Endothelial cell (in vitro differentiated cells): ENCODE results near the gene SLC9A9. TPM values are rescaled to one million over a fixed set of nuclear protein-coding genes. Genes with fewer than 3 reads are reported as not detected.

Experiments
- DNase-seq: peaks from one replicate; pipeline ENCODE4 v3.0.0; 2021; ENCODE audit warnings: low spot score
- H3K27ac Mint-ChIP-seq: one replicate; pipeline ENCODE4 v1.8.0; 2021; ENCODE audit warnings: mixed read lengths, inconsistent platforms; ENCODE audit not compliant: unreplicated experiment
- H3K27me3 Mint-ChIP-seq: one replicate; pipeline ENCODE4 v1.8.0; 2021; ENCODE audit warnings: mild to moderate bottlenecking, moderate library complexity, mixed read lengths, inconsistent platforms; ENCODE audit not compliant: unreplicated experiment
- H3K36me3 Mint-ChIP-seq: one replicate; pipeline ENCODE4 v1.8.0; 2021; ENCODE audit warnings: mild to moderate bottlenecking, low read depth, mixed read lengths, inconsistent platforms; ENCODE audit not compliant: unreplicated experiment
- H3K4me1 Mint-ChIP-seq: one replicate; pipeline ENCODE4 v1.8.0; 2021; ENCODE audit warnings: mild to moderate bottlenecking, mixed read lengths, inconsistent platforms; ENCODE audit not compliant: unreplicated experiment
- H3K4me3 Mint-ChIP-seq: one replicate; pipeline ENCODE4 v1.8.0; 2021; ENCODE audit warnings: mild to moderate bottlenecking, mixed read lengths, inconsistent platforms; ENCODE audit not compliant: unreplicated experiment
- H3K9me3 Mint-ChIP-seq: one replicate; pipeline ENCODE4 v1.8.0; 2021; ENCODE audit warnings: mixed read lengths, inconsistent platforms; ENCODE audit not compliant: unreplicated experiment
- CTCF ChIP-seq: fragments of 200-600 bp; sonication (generic); IDR thresholded peaks from one replicate; pipeline ENCODE4 v1.5.0; 2021; ENCODE audit warnings: antibody characterized with exemption; ENCODE audit not compliant: unreplicated experiment
- total RNA-seq: library from RNA; stranded (reverse); fragmentation: NEBNext Ultra II Directional; extraction: Animal tissue kit (Norgen Biotek cat#: 25700); gene quantifications from one replicate; pipeline ENCODE4 v1.2.1, GENCODE V29; 2021; ENCODE audit not compliant: unreplicated experiment

Gene SLC9A9
- total RNA-seq, 1 donor from 2014 or later: 7.9 TPM

GRCh38 chr3:143472731-143473523 is 375.3 kb downstream of the SLC9A9 start:
- no peaks in the 10 kb centered on the region for H3K4me1 Mint-ChIP-seq
- no peaks in the 10 kb centered on the region for H3K36me3 Mint-ChIP-seq
- DNase-seq: no peak
- H3K27ac Mint-ChIP-seq: no peak overlapping the region
- no peak overlapping the region for H3K4me3 Mint-ChIP-seq
- H3K9me3 Mint-ChIP-seq: no peaks in the 10 kb centered on the region
- TF ChIP-seq CTCF: no peak
- H3K27me3 Mint-ChIP-seq: peaks cover 3% of the 10 kb centered on the region

DNA sequence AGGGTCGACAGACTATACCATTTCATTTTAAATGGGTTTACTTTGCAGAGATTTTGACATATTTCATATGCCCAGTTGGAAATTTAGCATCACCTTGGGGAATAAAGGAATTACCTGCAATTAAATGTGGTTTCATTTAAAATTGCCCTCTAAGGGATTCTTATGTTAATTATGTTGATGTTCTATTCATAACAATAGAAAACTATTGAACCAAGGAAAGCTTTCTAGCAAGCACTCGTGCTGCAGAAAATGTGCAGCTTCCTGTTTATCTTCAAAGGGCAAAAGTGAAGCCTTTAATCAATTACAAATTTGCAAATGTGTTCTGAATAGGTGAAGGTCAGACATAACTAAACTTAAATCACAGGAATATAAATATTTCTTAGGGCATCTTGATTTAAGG is 376.6 kb downstream of the SLC9A9 start:
- H3K36me3 Mint-ChIP-seq: no peaks in the 10 kb centered on the region
- no peak overlapping the region for H3K4me3 Mint-ChIP-seq
- peaks cover 3% of the 10 kb centered on the region for H3K27me3 Mint-ChIP-seq

DNA sequence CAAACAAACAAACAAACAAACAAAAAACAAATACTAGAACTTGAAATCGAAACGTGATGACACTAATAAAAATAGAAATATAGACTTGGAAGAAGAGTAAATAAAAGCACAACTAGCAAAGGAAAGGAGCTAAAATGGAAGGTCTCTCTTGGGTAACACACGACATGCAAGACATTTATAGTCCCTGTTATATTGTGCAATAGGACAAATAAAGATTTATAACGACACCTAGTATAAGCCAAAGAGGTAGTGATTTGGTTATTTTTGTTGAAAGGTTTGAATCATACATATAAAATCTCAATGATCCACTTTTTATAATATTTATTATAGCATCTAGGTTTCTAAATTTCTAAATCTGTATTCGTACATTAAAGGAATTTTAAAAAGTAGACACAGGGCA is 379.1 kb downstream of the SLC9A9 start:
- no peak overlapping the region for H3K27ac Mint-ChIP-seq
- no peak for DNase-seq
- TF ChIP-seq CTCF: no peak
- no peaks in the 10 kb centered on the region for H3K9me3 Mint-ChIP-seq
- peaks cover 1% of the 10 kb centered on the region for H3K27me3 Mint-ChIP-seq
- H3K36me3 Mint-ChIP-seq: no peaks in the 10 kb centered on the region
- no peak overlapping the region for H3K4me3 Mint-ChIP-seq
- no peaks in the 10 kb centered on the region for H3K4me1 Mint-ChIP-seq

More for the DNA sequence above, 376.6 kb downstream of the SLC9A9 start:
- TF ChIP-seq CTCF: no peak
- no peaks in the 10 kb centered on the region for H3K9me3 Mint-ChIP-seq
- no peak for DNase-seq
- H3K27ac Mint-ChIP-seq: no peak overlapping the region
- H3K4me1 Mint-ChIP-seq: no peaks in the 10 kb centered on the region

GRCh38 chr3:143465666-143466065 is 382.6 kb downstream of the SLC9A9 start:
- Mint-ChIP-seq H3K4me1 (no peaks in the 10 kb centered on the region), H3K4me3 (no peak overlapping the region), H3K36me3 (no peaks in the 10 kb centered on the region), H3K27ac (no peak overlapping the region), H3K27me3 (no peaks in the 10 kb centered on the region), H3K9me3 (no peaks in the 10 kb centered on the region)
- no peak for DNase-seq
- no peak for TF ChIP-seq CTCF

- no peaks in the 10 kb centered on the region for H3K4me1 Mint-ChIP-seq
- DNase-seq: no peak
- TF ChIP-seq CTCF: no peak
- H3K36me3 Mint-ChIP-seq: no peaks in the 10 kb centered on the region
- H3K27ac Mint-ChIP-seq: no peak overlapping the region
- H3K4me3 Mint-ChIP-seq: no peak overlapping the region
- H3K27me3 Mint-ChIP-seq: no peaks in the 10 kb centered on the region
- H3K9me3 Mint-ChIP-seq: no peaks in the 10 kb centered on the region
Observed at GRCh38 chr3:143464850-143465249, 383.4 kb downstream of the SLC9A9 start.
